Peyer's patch (tissue), 4 donors: ENCODE data around the gene GM2A.

Experiments
- POLR2A ChIP-seq, 2 donors: fragments of 450-650 bp; IDR thresholded peaks; one replicate each; pipeline ENCODE4 v1.5.1; 2017; ENCODE audit warnings: antibody characterized with exemption in 2 of 2, mild to moderate bottlenecking in 2 of 2, moderate library complexity in 2 of 2
- TF ChIP-seq, protein P1 (sequence below), 6 experiments: fragments of 450-650 bp in 4 of 6; fragments of 200-600 bp in 2 of 6; sonication (generic) in 1 of 6; IDR thresholded peaks; one replicate each; pipeline ENCODE4 v1.5.1; 2017 to 2019; ENCODE audit warnings: antibody characterized with exemption in 6 of 6, mild to moderate bottlenecking in 3 of 6, moderate library complexity in 1 of 6

DNA sequence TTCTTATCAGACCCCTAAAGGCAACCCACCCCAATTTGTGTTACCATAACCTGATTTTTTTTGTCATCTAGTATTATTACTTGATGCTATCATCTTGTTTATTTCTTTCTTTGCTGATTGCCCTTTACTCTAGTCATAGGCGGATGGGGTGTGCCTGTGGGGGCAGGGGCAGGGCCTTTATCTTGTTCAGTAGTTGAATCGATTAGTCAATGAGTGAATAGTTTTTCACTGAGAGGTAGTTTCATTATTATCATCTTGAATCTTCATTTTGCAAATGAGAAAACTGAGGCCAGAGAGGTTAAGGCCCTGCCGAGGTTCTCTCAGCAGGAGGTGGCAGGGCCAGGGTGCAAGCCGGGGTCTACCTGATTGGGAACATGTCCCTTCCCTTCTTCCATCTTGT, 9.4 kb upstream of the GM2A start:
- TF ChIP-seq, protein P1, sequence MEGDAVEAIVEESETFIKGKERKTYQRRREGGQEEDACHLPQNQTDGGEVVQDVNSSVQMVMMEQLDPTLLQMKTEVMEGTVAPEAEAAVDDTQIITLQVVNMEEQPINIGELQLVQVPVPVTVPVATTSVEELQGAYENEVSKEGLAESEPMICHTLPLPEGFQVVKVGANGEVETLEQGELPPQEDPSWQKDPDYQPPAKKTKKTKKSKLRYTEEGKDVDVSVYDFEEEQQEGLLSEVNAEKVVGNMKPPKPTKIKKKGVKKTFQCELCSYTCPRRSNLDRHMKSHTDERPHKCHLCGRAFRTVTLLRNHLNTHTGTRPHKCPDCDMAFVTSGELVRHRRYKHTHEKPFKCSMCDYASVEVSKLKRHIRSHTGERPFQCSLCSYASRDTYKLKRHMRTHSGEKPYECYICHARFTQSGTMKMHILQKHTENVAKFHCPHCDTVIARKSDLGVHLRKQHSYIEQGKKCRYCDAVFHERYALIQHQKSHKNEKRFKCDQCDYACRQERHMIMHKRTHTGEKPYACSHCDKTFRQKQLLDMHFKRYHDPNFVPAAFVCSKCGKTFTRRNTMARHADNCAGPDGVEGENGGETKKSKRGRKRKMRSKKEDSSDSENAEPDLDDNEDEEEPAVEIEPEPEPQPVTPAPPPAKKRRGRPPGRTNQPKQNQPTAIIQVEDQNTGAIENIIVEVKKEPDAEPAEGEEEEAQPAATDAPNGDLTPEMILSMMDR (IDR thresholded peaks at IDR 0.05): no peak
- TF ChIP-seq POLR2A (IDR thresholded peaks at IDR 0.05): no peak
